ENCODE measurements around the gene TRIP6. TPM values are rescaled to one million over a fixed set of nuclear protein-coding genes. Genes with fewer than 3 reads are reported as not detected.
"Not testable (repeated sequence)": the region's sequence is repeated elsewhere in the genome, so short reads cannot be mapped to it uniquely, and the experiment has no call there.

The TRIP6 gene
- total RNA-seq, 4 donors from 2014 or later = 66.3 to 113 (median 80.7) TPM

GRCh38 chr7:100914208-100914878, 47.2 kb downstream of the TRIP6 start:
- H3K9me3 ChIP-seq = no peaks in the 10 kb centered on the region
- no peak overlapping the region for H3K4me3 ChIP-seq
- H3K36me3 ChIP-seq = no peaks in the 10 kb centered on the region
- H3K4me1 ChIP-seq = no peaks in the 10 kb centered on the region
- no peak overlapping the region for H3K27ac ChIP-seq
- DNase-seq (ENCODE audit: low spot score in 2 of 2) = no peak
- 87% methylated on average over 15 of the region's 15 CpGs for WGBS
- H3K27me3 ChIP-seq = no peaks in the 10 kb centered on the region
- TF ChIP-seq POLR2A (IDR thresholded peaks at IDR 0.05) = no peak
- no peak for TF ChIP-seq CTCF (IDR thresholded peaks at IDR 0.05)
- no peak for TF ChIP-seq POLR2AphosphoS5 (IDR thresholded peaks at IDR 0.05)
- TF ChIP-seq EP300 (IDR thresholded peaks at IDR 0.05) = no peak

- WGBS = 81% methylated on average over 8 of the region's 8 CpGs
- no peak overlapping the region for H3K27ac ChIP-seq
- no peaks in the 10 kb centered on the region for H3K36me3 ChIP-seq
- no peaks in the 10 kb centered on the region for H3K4me1 ChIP-seq
- no peaks in the 10 kb centered on the region for H3K9me3 ChIP-seq
- no peak overlapping the region for H3K4me3 ChIP-seq
- TF ChIP-seq POLR2AphosphoS5 (IDR thresholded peaks at IDR 0.05) = no peak
- no peak for TF ChIP-seq CTCF (IDR thresholded peaks at IDR 0.05)
- TF ChIP-seq POLR2A (IDR thresholded peaks at IDR 0.05) = no peak
- TF ChIP-seq EP300 (IDR thresholded peaks at IDR 0.05) = no peak
- H3K27me3 ChIP-seq = no peaks in the 10 kb centered on the region
- DNase-seq (ENCODE audit: low spot score in 2 of 2) = no peak
Observed at GRCh38 chr7:100914879-100915447, 47.8 kb downstream of the TRIP6 start.

GRCh38 chr7:100919335-100919734, 52.1 kb downstream of the TRIP6 start:
- not testable (repeated sequence) for H3K9me3 ChIP-seq; H3K36me3 ChIP-seq; H3K27ac ChIP-seq; H3K4me1 ChIP-seq; H3K27me3 ChIP-seq; DNase-seq (ENCODE audit: low spot score in 2 of 2); H3K4me3 ChIP-seq
- WGBS = 85% methylated on average over 5 of the region's 5 CpGs

DNA sequence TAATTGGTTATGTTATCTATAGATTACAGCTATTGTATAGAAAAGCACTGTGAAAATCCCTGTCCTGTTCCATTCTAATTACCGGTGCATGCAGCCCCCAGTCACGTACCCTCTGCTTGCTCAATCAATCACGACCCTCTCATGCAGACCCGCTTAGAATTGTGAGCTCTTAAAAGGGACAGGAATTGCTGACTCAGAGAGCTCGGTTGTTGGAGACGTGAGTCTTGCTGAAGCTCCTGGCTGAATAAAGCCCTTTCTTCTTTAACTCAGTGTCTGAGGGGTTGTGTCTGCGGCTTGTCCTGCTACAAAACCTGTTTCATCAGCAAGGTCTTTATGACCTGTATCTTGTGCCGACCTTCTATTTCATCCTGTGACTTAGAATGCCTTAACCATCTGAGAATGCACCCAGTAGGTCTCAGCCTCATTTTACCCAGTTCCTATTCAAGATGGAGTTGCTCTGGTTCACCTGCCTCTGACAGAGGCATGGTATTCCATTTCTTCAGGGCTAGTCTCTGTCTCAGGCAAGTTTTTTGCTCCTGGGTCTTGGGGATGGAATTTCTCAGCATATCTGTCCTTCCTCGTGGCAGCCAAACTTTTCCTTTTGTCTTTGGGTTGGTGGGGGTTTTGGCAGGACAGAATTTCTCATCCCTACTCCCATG, 52.7 kb downstream of the TRIP6 start:
- not testable (repeated sequence) for H3K4me3 ChIP-seq; DNase-seq (ENCODE audit: low spot score in 2 of 2); H3K27me3 ChIP-seq; H3K36me3 ChIP-seq; H3K9me3 ChIP-seq; H3K4me1 ChIP-seq; H3K27ac ChIP-seq
- WGBS = 75% methylated on average over 9 of the region's 9 CpGs

DNA sequence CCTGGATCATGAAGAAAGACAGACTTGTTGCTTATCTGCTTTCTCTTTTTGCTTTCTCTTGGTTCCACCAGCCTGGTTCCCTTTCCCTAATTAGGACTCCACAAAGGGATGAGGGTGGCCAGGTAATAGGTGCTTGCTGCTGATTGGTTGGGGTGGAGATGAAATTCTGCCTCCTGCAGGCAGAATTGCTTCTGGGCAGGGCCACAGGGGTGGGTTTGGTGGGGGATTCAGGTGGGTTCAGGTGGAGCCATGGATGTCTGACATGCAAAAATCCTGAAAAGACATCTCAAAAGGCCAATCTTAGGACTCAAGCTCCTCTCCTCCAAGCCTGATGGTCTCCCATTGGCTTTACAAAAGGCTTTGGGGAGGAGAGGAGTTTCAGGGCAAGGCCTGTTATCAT, 53.9 kb downstream of the TRIP6 start:
- no peak for TF ChIP-seq POLR2A (IDR thresholded peaks at IDR 0.05)
- Histone ChIP-seq H3K27ac (no peak overlapping the region), H3K36me3 (no peaks in the 10 kb centered on the region), H3K4me3 (no peak overlapping the region), H3K27me3 (no peaks in the 10 kb centered on the region), H3K4me1 (no peaks in the 10 kb centered on the region), H3K9me3 (no peaks in the 10 kb centered on the region)
- DNase-seq (ENCODE audit: low spot score in 2 of 2) = no peak

Other genes with a start within 250 kb of the TRIP6 start
- gene TFR2, start 225.8 kb upstream of the TRIP6 start, total RNA-seq = 1 to 10 TPM in 3 of 4 donors, under 1 TPM in 1; 0.81 to 3.9 (median 1.3) TPM
- not detected for gene ACTL6B, start 210.9 kb upstream of the TRIP6 start, total RNA-seq
- 100 to 1,000 TPM; 228 to 311 (median 300) TPM for gene GNB2, start 193.6 kb upstream of the TRIP6 start, total RNA-seq
- 10 to 100 TPM; 29.0 to 91.6 (median 40.7) TPM for gene GIGYF1, start 173.1 kb upstream of the TRIP6 start, total RNA-seq
- 10 to 100 TPM; 39.4 to 55.8 (median 47.6) TPM for gene POP7, start 161.3 kb upstream of the TRIP6 start, total RNA-seq
- gene EPO, start 146.9 kb upstream of the TRIP6 start, total RNA-seq = under 1 TPM in 1 of 4 donors, not detected in 3; 0.97 TPM
- gene ZAN, start 133.8 kb upstream of the TRIP6 start, total RNA-seq = under 1 TPM; 0.08 to 0.42 (median 0.20) TPM
- gene EPHB4, start 39.9 kb upstream of the TRIP6 start, total RNA-seq = 10 to 100 TPM; 58.1 to 84.6 (median 81.6) TPM
- gene SLC12A9, start 14.7 kb upstream of the TRIP6 start, total RNA-seq = 10 to 100 TPM; 22.5 to 33.8 (median 26.4) TPM
- 100 to 1,000 TPM in 2 of 4 donors, 10 to 100 TPM in 2; 62.8 to 163 (median 92.8) TPM for gene SRRT, start 7.7 kb downstream of the TRIP6 start, total RNA-seq
- gene UFSP1, start 22.3 kb downstream of the TRIP6 start, total RNA-seq = 1 to 10 TPM; 1.1 to 2.3 (median 1.7) TPM
- 1 to 10 TPM in 1 of 4 donors, under 1 TPM in 2, not detected in 1; 0.30 to 2.5 (median 0.81) TPM for gene ACHE, start 28.5 kb downstream of the TRIP6 start, total RNA-seq
- gene MUC3A, start 82.1 kb downstream of the TRIP6 start, total RNA-seq = not detected
- gene MUC12, start 102.2 kb downstream of the TRIP6 start, total RNA-seq = not detected
- gene MUC17, start 152.7 kb downstream of the TRIP6 start, total RNA-seq = under 1 TPM; 0.08 to 0.25 (median 0.14) TPM
- 10 to 100 TPM; 12.1 to 28.9 (median 17.8) TPM for gene TRIM56, start 218.1 kb downstream of the TRIP6 start, total RNA-seq